Measurements from ENCODE around the gene TNRC6C.
"Not testable (repeated sequence)": the region's sequence is repeated elsewhere in the genome, so short reads cannot be mapped to it uniquely, and the experiment has no call there.

Gene TNRC6C

DNA sequence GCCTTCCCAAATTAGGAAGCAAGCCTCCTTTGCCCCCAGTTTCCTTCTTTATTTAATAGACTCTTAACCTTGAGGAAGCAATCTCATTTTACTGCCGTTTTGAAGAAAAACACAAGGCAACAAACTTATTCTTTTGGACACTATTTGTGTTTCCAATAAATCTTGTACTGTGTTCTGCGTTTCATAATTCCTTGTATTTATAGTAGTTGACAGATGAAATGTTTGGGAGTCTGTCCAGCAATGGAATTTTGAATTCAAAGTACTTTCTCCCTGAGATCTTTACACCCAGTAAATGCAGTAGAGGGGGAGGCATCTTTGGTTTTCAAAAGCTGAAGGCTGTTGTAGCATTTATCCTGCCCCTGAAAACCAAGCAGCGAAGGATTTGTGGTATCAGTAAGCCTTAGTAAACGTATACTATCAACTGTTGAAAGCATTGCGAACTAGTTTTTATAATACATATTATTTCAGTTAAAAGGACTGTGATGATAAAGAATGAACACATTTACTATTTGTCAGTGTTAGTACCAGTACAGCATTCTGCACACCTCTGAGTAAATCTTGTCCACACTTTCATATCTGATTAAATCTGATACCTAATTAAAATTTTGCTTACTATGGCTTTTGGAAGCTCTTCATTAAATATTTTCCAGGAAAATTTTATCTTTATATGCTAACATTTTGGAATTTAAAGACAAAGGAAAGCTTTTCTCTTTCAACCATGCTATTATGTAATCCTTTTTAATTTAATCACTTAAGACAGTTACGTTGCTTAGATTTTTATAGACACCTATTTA lies 83.1 kb downstream of the TNRC6C start:
- no peak for DNase-seq (ENCODE audit: low read depth in 2 of 2, low spot score in 1 of 2)

- no peak for DNase-seq (ENCODE audit: low read depth in 2 of 2, low spot score in 1 of 2)
These were observed 84.0 kb downstream of the TNRC6C start for GRCh38 chr17:78042542-78042941.

DNA sequence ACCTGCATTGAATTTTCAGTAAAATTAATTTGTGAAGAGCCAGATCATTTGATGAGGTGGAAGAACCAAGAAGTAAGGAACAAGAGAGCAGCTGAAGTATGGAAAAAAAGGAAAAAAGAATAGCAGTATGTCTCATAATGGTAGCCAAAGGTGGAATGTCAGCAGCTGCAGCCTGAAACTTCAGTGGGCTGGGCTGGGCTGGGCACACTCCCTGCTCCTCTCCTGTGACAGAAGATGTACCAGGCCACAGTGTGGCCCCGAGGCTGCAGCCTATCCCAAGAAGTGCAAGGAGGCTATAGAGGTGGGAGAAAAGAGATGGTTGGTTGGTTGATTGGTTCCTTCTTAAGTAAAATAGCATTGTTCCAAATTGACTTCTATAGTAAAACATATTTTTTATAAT lies 84.5 kb downstream of the TNRC6C start:
- no peak for DNase-seq (ENCODE audit: low read depth in 2 of 2, low spot score in 1 of 2)

DNA sequence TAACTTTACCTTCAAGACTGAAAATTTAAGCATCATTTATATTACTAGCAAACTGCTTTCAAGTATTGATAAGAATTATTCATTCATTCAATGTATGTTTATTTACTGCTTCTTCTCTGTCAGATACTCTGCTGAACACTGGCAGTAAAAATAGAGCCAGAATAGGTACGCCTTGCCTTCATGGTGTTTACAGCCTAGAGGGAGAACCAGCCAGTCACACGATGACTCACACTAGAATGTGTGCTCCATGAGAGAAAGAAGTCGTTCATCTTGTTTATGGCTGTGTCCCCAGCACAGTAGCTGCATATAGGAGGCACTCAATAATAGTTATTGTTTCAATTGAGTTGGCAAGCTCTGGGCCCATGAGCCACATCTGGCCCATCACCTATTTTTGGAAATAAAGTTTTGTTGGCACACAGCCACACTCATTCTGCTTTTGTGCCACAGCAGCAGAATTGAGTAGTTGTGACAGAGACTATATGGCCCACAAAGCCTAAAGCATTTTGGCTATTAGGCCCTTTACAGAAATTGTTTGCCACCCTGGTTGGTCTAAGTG lies 85.9 kb downstream of the TNRC6C start:
- no peak for DNase-seq (ENCODE audit: low read depth in 2 of 2, low spot score in 1 of 2)

GRCh38 chr17:78045316-78045715 lies 86.8 kb downstream of the TNRC6C start:
- DNase-seq (ENCODE audit: low read depth in 2 of 2, low spot score in 1 of 2): no peak

- no peak for DNase-seq (ENCODE audit: low read depth in 2 of 2, low spot score in 1 of 2)
These were observed 88.4 kb downstream of the TNRC6C start for GRCh38 chr17:78046923-78047322.

- no peak for DNase-seq (ENCODE audit: low read depth in 2 of 2, low spot score in 1 of 2)
These were observed 90.1 kb downstream of the TNRC6C start for GRCh38 chr17:78048346-78049292.

DNA sequence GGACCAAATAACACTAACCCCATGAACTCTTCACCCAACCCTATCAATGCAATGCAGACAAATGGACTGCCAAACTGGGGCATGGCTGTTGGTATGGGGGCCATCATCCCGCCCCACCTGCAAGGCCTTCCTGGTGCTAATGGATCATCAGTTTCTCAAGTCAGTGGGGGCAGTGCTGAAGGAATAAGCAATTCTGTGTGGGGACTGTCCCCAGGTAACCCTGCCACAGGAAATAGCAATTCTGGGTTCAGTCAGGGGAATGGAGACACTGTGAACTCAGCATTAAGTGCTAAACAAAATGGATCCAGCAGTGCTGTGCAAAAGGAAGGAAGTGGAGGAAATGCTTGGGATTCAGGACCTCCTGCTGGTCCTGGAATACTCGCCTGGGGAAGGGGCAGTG lies 91.1 kb downstream of the TNRC6C start:
- DNase-seq (ENCODE audit: low read depth in 2 of 2, low spot score in 1 of 2): no peak

- DNase-seq (ENCODE audit: low read depth in 2 of 2, low spot score in 1 of 2): no peak
These were observed 92.9 kb downstream of the TNRC6C start for GRCh38 chr17:78051186-78051972.

DNA sequence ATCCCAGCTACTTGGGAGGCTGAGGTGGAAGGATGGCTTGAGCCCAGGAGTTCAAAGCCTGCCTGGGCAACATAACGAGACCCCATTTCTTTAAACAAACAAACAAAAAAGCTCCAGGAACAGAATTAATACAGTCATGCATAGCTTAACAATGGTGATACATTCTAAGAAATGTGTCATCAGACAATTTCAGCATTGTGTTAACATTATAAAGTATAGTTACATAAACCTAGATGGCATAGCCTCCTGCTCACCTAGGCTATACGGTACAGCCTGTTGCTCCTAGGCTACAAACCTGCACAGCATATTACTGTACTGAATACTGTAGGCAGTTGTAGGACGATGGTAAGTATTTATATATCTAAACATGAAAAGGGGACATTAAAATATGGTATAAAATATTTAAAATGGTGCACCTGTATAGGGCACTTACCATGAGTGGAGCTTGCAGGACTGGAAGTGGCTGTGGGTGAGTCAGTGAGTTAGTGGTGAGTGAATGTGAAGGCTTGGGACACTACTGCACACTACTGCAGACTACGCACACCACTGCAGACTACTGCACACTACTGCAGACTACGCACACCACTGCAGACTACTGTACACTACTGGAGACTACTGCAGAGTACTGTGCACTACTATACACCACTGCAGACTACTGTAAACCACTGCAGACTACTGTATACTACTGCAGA lies 95.4 kb downstream of the TNRC6C start:
- no peak for DNase-seq (ENCODE audit: low read depth in 2 of 2, low spot score in 1 of 2)

- DNase-seq (ENCODE audit: low read depth in 2 of 2, low spot score in 1 of 2): no peak
These were observed 98.7 kb downstream of the TNRC6C start for GRCh38 chr17:78057113-78057740.

- no peak for DNase-seq (ENCODE audit: low read depth in 2 of 2, low spot score in 1 of 2)
These were observed 99.5 kb downstream of the TNRC6C start for GRCh38 chr17:78058001-78058400.

DNA sequence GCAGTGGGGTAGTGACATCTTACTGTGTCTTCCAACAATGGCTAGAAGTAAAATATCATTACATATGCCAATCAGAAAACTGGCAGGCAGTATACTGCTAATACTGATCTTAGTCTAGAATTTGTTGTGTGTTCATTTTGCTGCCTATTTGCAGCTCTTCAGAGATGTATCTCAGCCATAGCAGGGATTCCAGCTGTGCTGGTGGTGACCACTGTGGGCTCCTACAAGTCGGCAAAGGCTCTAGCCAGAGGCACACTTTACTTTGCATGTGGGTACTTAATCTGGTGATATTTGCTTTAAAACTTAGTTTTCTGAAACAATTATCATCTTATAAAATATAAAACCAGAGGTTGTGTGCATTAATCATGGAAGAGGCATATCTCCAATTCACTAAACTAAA lies 100.1 kb downstream of the TNRC6C start:
- no peak for DNase-seq (ENCODE audit: low read depth in 2 of 2, low spot score in 1 of 2)

DNA sequence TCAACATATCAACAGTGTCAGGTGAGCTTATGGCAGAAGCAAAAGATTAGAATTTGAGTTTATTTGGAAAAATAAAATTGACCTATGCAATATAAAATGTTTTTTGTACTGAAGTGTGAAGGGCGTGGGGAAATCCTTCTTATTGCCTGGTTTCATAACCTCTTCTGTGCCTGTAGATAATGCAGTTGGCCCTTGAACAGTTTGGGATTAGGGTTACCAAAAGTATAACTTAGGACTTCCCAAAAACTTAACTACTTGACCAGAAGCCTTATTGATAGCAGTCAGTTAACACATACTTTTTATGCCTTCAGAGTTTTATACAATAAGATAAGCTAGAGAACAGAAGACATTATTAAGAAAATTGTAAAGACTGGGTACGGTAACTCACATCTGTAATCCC lies 104.1 kb downstream of the TNRC6C start:
- DNase-seq (ENCODE audit: low read depth in 2 of 2, low spot score in 1 of 2): no peak

DNA sequence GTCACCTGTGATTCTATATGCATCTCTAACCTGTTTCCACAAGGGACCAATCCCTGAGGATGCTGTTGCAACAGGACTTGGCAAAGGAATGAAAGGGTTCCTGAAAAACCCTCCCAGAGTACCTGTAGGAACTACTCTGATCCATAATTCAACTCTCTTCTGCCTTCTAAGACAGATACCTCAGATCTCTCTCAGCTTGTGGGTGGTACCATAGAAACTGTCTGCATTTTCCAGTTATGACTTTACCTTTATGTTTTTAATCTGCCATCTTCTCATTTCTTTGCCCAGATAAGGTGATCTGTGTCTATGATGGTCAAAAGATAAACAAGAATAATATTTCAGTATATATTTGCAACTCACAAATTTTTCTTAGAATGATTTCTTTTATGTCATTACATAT lies 105.0 kb downstream of the TNRC6C start:
- DNase-seq (ENCODE audit: low read depth in 2 of 2, low spot score in 1 of 2): no peak

GRCh38 chr17:78064708-78065107 lies 106.2 kb downstream of the TNRC6C start:
- no peak for DNase-seq (ENCODE audit: low read depth in 2 of 2, low spot score in 1 of 2)

- DNase-seq (ENCODE audit: low read depth in 2 of 2, low spot score in 1 of 2): not testable (repeated sequence)
These were observed 108.5 kb downstream of the TNRC6C start for GRCh38 chr17:78066976-78067375.

DNA sequence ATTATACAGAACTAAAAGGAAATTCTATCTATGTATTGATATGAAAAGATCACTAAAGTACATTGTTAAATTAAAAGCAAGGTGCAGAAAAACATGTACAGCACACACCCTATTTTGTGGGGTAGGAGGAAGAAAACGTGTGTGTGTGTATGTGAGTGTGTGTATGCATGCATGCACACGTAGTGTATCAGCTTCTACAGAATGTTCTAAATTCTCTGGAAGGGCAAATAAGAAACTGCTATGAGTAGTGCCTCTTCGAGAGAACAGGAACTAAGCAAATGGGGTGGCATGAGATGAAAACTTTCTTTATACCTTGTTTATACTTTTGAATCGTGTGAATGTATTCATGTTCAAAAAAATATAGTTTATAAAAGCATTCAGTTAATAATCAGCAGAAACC lies 111.2 kb downstream of the TNRC6C start:
- no peak for DNase-seq (ENCODE audit: low read depth in 2 of 2, low spot score in 1 of 2)

DNA sequence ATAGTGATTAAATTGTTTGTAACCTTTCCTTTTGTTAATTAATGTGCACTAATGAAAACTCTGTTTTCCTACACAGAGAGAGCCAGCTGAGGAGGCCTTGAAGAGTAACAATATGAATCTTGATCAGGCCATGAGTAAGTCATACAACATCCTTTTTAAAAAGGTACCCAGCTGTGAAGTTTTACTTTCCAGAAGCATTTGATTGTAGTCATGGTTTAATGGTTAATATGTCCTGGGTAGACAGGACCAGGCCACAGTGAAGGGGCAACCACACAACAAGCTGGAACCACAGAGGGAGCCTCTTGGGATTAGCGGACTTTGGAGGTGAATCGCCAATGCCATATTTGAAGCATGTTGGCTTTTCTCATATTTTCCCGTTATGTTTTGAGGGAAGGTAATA lies 114.5 kb downstream of the TNRC6C start:
- DNase-seq (ENCODE audit: low read depth in 2 of 2, low spot score in 1 of 2): no peak

GRCh38 chr17:78075011-78075410 lies 116.5 kb downstream of the TNRC6C start:
- DNase-seq (ENCODE audit: low read depth in 2 of 2, low spot score in 1 of 2): no peak
